Prostate gland (tissue), 2 donors: ENCODE results near the gene GPATCH8. TPM values are rescaled to one million over a fixed set of nuclear protein-coding genes. Genes with fewer than 3 reads are reported as not detected.

Experiments
- DNase-seq: peaks from one replicate; pipeline ENCODE4 v3.0.0-alpha.2; 2019; ENCODE audit warnings: low spot score
- H3K27ac ChIP-seq, 2 donors: fragments of 200-600 bp; sonication (generic); 2 replicates each; pipeline ENCODE4 v1.5.1; 2017 to 2019
- H3K27me3 ChIP-seq: fragments of 200-600 bp; sonication (generic); replicated peaks from 2 replicates; pipeline ENCODE4 v1.5.1; 2019; ENCODE audit not compliant: insufficient read depth
- H3K36me3 ChIP-seq, 2 donors: fragments of 200-600 bp; sonication (generic); 1 replicate in 1 of 2; 2 replicates in 1 of 2; pipeline versions ENCODE4 v1.5.1 to v1.8.1; 2017 to 2019
- H3K4me1 ChIP-seq: fragments of 200-600 bp; sonication (generic); replicated peaks from 2 replicates; pipeline ENCODE4 v1.5.1; 2019
- H3K4me3 ChIP-seq, 2 donors: fragments of 200-600 bp; sonication (generic); 2 replicates each; pipeline ENCODE4 v1.5.1; 2017 to 2019
- H3K9me3 ChIP-seq: fragments of 200-600 bp; sonication (generic); 2 replicates; pipeline ENCODE4 v1.5.1; 2017
- CTCF ChIP-seq, 4 experiments: fragments of 200-600 bp in 2 of 4; fragments of 450-650 bp in 2 of 4; sonication (generic) in 2 of 4; IDR thresholded peaks; 1 replicate in 3 of 4; 2 replicates in 1 of 4; pipeline ENCODE4 v1.5.1; 2016 to 2019; ENCODE audit warnings: antibody characterized with exemption in 4 of 4, mild to moderate bottlenecking in 2 of 4, moderate library complexity in 2 of 4
- POLR2A ChIP-seq: fragments of 450-650 bp; IDR thresholded peaks from one replicate; pipeline ENCODE4 v1.6.1; 2016; ENCODE audit warnings: antibody characterized with exemption, mild to moderate bottlenecking
- POLR2AphosphoS5 ChIP-seq: sonication (generic); formaldehyde crosslinking; IDR thresholded peaks from one replicate; pipeline ENCODE4 v1.6.1; 2017; ENCODE audit warnings: antibody characterized with exemption
- WGBS: methylation state at CpG from one replicate; pipeline ENCODE4 v1.1.5; 2018; 5-methylcytosine and 5-hydroxymethylcytosine counted together
- intact Hi-C: fragments of 100-400 bp; cut with DNase I; formaldehyde crosslinking; loops from one replicate; pipeline ENCODE4 v1.14.2; 2022
- total RNA-seq, 2 donors: library from RNA; depleted of rRNA; stranded (reverse); fragments of >200 nt; gene quantifications; one replicate each; pipeline ENCODE4 v1.1.0, GENCODE V29; 2016

The GPATCH8 gene
- total RNA-seq, 2 donors from 2014 or later = 25.2 to 42.8 TPM

DNA sequence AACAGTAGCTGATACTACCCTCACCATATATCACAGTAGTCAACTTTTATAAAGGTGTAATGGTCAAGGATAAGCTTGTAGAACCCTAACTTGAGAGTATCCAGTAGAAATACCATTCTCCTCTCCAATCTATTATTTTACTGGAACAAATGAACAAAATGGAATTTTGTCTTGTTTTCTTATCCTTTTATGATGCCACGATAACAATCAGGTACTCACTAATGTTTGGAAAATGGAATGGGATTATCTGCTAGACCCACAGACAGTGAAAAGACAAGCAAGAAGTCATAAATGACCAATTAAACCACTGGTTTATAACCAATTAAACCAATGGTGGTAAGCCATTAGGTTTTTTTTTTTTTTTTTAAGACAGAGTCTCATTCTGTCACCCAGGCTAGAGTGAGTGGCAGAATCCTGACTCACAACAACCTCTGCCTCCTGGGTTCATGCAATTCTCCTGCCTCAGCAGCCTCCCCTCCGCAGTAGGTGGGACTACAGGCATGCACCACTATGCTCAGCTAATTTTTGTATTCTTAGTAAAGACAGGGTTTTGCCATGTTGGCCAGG lies 10.4 kb downstream of the GPATCH8 start:
- Histone ChIP-seq H3K27me3 (no peaks in the 10 kb centered on the region), H3K36me3 (no peaks in the 10 kb centered on the region), H3K4me1 (no peaks in the 10 kb centered on the region), H3K4me3 (no peak overlapping the region), H3K9me3 (no peaks in the 10 kb centered on the region), H3K27ac (no peak overlapping the region)
- no peak for DNase-seq
- no peak for TF ChIP-seq POLR2A
- TF ChIP-seq CTCF (IDR thresholded peaks at IDR 0.05) = no peak
- intact Hi-C loops = no loop called here
- 62% methylated on average over 2 of the region's 2 CpGs for whole genome bisulfite sequencing

- Histone ChIP-seq H3K4me3 (no peak overlapping the region), H3K9me3 (no peaks in the 10 kb centered on the region), H3K27me3 (no peaks in the 10 kb centered on the region), H3K27ac (no peak overlapping the region), H3K36me3 (no peaks in the 10 kb centered on the region), H3K4me1 (no peaks in the 10 kb centered on the region)
- intact Hi-C loops = no loop called here
- TF ChIP-seq POLR2AphosphoS5 (no peak), CTCF (IDR thresholded peaks at IDR 0.05) (no peak), POLR2A (no peak)
- WGBS = 98% methylated on average over 6 of the region's 6 CpGs
- no peak for DNase-seq
These were observed 13.6 kb downstream of the GPATCH8 start for GRCh38 chr17:44489581-44489980.

DNA sequence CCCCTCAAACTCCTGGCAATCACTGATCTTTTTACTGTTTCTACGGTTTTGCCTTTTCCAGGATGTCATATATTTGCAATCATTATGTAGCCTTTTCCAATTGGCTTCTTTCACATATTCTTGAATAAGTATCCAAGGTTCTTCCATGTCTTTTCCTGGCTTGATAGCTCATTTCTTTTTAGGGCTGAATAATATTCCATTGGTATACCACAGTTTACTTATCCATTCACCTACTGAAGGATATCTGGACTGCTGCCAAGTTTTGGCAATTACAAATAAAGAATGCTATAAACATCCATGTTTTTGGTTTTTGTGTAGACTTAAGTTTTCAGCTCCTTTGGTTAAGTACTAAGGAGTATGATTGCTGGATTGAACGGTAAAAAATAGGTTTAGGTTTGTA lies 16.0 kb downstream of the GPATCH8 start:
- intact Hi-C loops = no loop called here
- no peak overlapping the region for H3K27ac ChIP-seq
- WGBS = 96% methylated on average over 2 of the region's 2 CpGs
- no peaks in the 10 kb centered on the region for H3K4me1 ChIP-seq
- no peaks in the 10 kb centered on the region for H3K9me3 ChIP-seq
- H3K27me3 ChIP-seq = no peaks in the 10 kb centered on the region
- TF ChIP-seq CTCF (IDR thresholded peaks at IDR 0.05) = no peak
- no peak for TF ChIP-seq POLR2AphosphoS5
- TF ChIP-seq POLR2A = no peak
- H3K4me3 ChIP-seq = no peak overlapping the region
- DNase-seq = no peak
- no peaks in the 10 kb centered on the region for H3K36me3 ChIP-seq

- H3K4me1 ChIP-seq = no peaks in the 10 kb centered on the region
- WGBS = 91% methylated on average over 6 of the region's 6 CpGs
- no peak overlapping the region for H3K4me3 ChIP-seq
- H3K36me3 ChIP-seq = no peaks in the 10 kb centered on the region
- no peak for TF ChIP-seq CTCF (IDR thresholded peaks at IDR 0.05)
- no peak for TF ChIP-seq POLR2A
- TF ChIP-seq POLR2AphosphoS5 = no peak
- no peak for DNase-seq
- intact Hi-C loops = no loop called here
- H3K27me3 ChIP-seq = no peaks in the 10 kb centered on the region
- no peak overlapping the region for H3K27ac ChIP-seq
- H3K9me3 ChIP-seq = no peaks in the 10 kb centered on the region
These were observed 29.8 kb downstream of the GPATCH8 start for GRCh38 chr17:44473367-44473766.

DNA sequence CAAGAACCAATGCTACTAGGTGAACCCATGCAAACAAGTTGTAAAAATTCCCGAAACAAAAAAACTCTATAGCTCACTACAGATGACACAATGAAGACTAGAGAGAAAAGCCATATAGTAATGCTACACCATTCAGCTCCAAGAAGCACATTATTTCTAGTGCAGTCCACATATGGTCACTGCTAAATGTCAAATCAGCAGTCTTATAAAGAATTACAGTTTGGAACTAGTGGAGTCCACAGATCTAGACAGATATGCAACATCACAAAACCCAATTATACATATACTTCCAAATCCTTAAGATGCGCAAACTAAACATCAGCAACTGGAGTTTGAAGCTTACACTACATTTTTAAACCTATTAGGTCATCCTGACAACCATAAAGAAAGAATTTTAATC lies 33.5 kb downstream of the GPATCH8 start:
- WGBS = 88% methylated on average over 2 of the region's 2 CpGs
- Histone ChIP-seq H3K27me3 (no peaks in the 10 kb centered on the region), H3K27ac (no peak overlapping the region), H3K9me3 (no peaks in the 10 kb centered on the region), H3K4me1 (no peaks in the 10 kb centered on the region), H3K36me3 (no peaks in the 10 kb centered on the region), H3K4me3 (no peak overlapping the region)
- intact Hi-C loops = no loop called here
- TF ChIP-seq POLR2A = no peak
- no peak for TF ChIP-seq POLR2AphosphoS5
- no peak for TF ChIP-seq CTCF (IDR thresholded peaks at IDR 0.05)
- DNase-seq = no peak
